SK-N-MC (cell line): ENCODE data around the gene DIP2C.

Source experiments
- EZH2 ChIP-seq: fragments of 200-600 bp; sonication (generic); IDR thresholded peaks from one replicate; pipeline ENCODE4 v1.6.1; 2017; ENCODE audit warnings: antibody characterized with exemption
- FOXP2 ChIP-seq: optimal IDR thresholded peaks from 2 replicates; pipeline ENCODE3; 2011; ENCODE audit warnings: mild to moderate bottlenecking, moderate library complexity; ENCODE audit not compliant: insufficient read depth; ENCODE audit errors: extremely low read length, control extremely low read depth
- POLR2AphosphoS5 ChIP-seq: IDR thresholded peaks from 2 replicates; pipeline ENCODE4 v1.6.1; 2012; ENCODE audit warnings: mild to moderate bottlenecking, low read depth, low read length, borderline replicate concordance

GRCh38 chr10:580778-581177 is 108.7 kb downstream of the DIP2C start:
- TF ChIP-seq EZH2 (no peak), POLR2AphosphoS5 (no peak), FOXP2 (no peak)
